ENCODE measurements around the gene AP4S1.
"Not testable (repeated sequence)": the region's sequence is repeated elsewhere in the genome, so short reads cannot be mapped to it uniquely, and the experiment has no call there.

The AP4S1 gene

DNA sequence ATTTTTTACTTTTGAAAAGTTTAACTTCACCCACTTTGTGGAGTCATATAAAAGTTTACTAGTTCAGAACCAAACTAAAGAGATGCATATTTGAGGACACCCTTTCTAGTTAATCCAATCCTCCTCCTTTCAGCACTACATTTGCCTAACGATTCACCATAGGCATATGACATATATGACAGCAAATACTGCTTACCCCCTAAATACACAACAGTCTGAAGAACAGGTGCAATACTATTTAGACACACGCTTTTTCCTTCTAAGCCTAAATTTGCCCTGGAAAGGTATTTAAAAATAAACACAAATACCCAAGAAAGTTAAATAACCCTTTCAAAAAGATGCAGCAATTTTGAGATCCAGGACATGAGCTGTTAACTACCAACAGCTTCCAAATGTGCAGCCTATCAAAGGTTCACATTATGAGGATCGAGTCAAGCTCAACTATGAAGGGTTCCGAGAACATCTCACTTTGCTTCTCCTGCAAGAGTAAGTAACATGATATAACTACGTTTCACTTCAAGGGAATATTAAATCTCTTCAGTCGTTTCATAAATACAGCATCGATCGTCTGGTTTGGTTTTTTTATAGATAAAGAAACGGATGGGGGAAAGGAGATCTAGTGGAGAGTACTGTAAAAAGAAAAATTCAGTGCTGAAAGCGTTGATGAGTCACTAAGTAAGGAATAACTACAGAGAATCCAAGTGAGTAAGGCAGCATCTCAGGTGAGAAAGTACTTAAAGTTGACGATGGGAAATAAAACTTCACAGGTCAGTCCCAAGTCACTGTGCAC, 677 bp upstream of the AP4S1 start:
- H3K4me1 Mint-ChIP-seq = peaks cover 47% of the 10 kb centered on the region
- peaks cover 41% of the 10 kb centered on the region for H3K36me3 Mint-ChIP-seq
- no peaks in the 10 kb centered on the region for H3K9me3 Mint-ChIP-seq
- peak overlapping the region; percentile 98 for H3K27ac Mint-ChIP-seq
- DNase-seq (ENCODE audit: low spot score in 2 of 2) (no peak), ATAC-seq (no peak)
- H3K4me3 Mint-ChIP-seq = peak overlapping the region; percentile 97

DNA sequence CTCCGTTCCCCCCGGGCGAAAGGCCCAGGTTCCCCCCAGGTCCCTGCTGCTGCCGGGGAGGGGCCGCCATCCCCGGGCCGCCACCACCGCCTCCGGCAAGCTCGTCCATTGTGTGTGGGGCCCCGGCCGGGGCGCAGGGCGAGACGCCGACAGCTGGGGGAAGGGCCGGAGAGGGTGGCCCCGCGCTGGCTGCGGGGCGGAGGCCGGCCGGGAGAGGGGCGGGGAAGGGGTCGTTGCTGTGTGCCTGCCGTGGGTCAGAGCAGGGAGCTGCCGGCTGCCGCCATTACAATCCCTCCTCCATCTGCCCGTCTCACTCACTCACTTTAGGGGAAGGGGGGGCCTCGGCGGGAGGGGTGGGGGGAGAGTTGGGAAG, 614 bp downstream of the AP4S1 start, which contains the start of gene STRN3:
TSS of gene STRN3 (minus strand) at position 303 of the 373 bp plus-strand sequence. CDS start at position 109, 194 bp downstream.
- H3K9me3 Mint-ChIP-seq = no peaks in the 10 kb centered on the region
- peak within 1 kb of the TSS; percentile 97 for H3K4me3 Mint-ChIP-seq
- H3K36me3 Mint-ChIP-seq = peaks cover 30% of the 10 kb centered on the region
- no peak for DNase-seq (ENCODE audit: low spot score in 2 of 2)
- ATAC-seq = no peak
- H3K27ac Mint-ChIP-seq = peak within 1 kb of the TSS; percentile 98
- H3K4me1 Mint-ChIP-seq = peaks cover 54% of the 10 kb centered on the region

DNA sequence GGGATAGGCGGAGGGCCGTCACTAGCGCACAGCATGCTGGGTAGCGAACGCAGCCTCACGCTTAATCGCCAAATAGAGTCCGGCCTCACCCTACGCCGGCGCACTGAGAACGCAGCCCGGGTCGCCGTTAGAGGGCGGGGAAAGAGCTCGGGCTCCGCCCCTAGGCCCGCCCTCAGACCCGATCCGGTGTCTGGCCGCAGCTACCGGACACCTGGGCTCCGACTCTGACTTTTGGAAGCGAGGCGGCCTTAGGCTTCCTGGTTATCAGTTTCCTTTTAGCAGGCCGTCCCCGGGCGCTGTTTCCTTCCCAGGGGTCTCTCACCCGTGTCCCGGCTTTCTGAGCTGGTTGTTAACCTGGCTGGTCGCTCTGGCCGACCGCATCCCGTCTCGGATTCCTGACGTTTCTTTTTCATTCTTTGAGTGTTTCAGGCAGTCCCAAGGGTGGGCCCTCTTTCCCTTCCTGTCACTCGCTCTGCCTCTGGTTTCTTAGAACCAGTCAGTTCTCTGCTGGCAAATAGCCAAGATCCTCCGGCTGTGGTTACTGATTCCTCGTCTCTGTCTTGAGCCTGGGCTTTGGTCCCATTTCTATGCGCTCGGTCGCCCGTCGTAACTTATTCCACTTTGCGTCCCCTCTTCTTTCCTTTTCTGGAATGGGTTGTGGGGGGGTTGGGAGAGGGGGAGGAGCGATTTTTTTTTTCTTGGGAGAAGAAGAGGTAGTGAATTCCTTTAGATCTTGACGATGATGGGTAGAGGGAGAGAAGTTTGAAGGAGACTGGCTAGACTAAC, 1.2 kb downstream of the AP4S1 start:
- Mint-ChIP-seq H3K4me3 (peak overlapping the region; percentile 97), H3K27ac (peak overlapping the region; percentile 98), H3K36me3 (peaks cover 26% of the 10 kb centered on the region), H3K4me1 (peaks cover 55% of the 10 kb centered on the region), H3K9me3 (no peaks in the 10 kb centered on the region)
- DNase-seq (ENCODE audit: low spot score in 2 of 2) = peak; percentile 83 to 95
- peak; percentile 94 for ATAC-seq

DNA sequence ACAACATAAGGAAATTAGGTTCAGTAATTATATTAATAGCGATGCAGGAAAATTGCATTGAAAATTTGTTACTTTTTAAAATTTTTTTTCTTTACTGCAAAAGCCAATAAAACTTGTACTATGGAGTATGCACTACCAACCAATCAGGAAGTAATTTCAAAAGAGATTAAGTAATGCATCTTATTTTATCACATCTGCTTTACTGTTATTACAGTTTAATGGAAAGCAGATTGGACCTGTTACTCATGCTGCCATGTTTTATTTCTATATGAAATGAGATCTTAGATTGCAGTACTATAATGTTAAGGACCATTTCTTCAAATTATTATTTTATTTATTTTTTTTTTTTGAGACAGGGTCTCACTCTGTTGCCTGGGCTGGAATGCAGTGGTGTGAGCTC, 2.4 kb downstream of the AP4S1 start:
- Mint-ChIP-seq H3K9me3 (no peaks in the 10 kb centered on the region), H3K27ac (no peak overlapping the region), H3K4me1 (peaks cover 56% of the 10 kb centered on the region), H3K4me3 (no peak overlapping the region), H3K36me3 (peaks cover 19% of the 10 kb centered on the region)
- DNase-seq (ENCODE audit: low spot score in 2 of 2) (no peak), ATAC-seq (no peak)

DNA sequence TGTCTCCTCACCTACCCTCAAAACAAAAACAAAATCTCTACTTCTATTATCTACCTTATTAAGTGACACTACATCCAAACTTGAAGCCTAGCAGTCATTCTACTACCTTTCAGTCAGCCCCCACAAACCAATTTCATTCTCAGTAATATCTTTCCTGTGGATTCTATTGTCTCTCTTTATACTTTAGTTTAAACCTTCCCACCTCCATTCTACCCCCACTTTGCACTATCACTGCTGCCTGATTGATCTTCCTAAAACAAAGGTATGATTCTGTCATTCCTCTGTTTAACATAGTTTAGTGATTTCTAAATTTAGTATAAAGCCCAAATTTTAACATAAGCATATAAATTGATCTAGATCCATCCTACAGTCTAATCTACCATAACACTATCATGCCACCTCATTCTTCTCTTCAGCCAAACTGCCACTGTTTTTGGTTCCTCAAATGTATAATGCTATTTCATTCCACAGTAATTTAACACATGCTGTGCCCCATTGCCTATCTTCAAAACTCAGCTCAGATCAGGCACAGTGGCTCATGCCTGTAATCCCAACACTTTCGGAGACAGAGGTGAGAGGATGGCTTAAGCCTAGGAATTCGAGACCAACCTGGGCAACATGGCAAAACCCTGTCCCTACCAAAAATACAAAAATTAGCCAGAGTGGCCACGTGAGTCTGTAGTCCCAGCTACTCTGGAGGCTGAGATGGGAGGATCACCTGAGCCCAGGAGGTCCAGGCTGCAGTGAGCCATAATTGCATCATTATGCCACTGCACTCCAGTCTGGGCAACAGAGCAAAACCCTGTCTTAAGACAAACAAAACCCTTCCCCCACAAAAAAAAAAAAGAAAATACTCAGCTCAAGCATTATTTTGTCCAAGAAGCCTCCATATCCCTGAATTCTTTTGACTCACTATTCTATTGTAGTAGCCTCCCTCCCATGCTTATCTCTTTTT, 3.8 kb downstream of the AP4S1 start:
- DNase-seq (ENCODE audit: low spot score in 2 of 2) (no peak), ATAC-seq (peak; percentile 31)
- H3K4me1 Mint-ChIP-seq = peaks cover 47% of the 10 kb centered on the region
- peak overlapping the region; percentile 0 for H3K4me3 Mint-ChIP-seq
- peaks cover 19% of the 10 kb centered on the region for H3K36me3 Mint-ChIP-seq
- H3K9me3 Mint-ChIP-seq = no peaks in the 10 kb centered on the region
- peak overlapping the region; percentile 9 for H3K27ac Mint-ChIP-seq

DNA sequence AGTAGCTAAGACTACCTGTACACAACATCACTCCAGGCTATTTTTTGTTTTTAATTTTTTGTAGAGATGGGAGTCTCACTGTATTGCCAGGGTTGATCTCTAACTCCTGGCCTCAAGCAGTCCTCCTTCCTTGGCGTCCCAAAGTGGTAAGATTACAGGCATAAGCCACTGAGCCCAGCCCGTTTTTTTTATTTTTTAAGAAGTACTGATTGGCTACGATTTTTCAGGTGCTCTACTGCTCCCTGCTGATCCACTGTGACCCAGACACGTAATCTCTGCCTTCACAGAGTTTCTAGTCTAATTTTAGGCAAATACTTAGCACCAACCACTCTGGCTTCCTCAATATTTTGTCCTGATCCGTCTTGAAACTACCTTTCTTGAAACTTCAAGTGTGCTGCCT, 5.0 kb downstream of the AP4S1 start:
- Mint-ChIP-seq H3K4me1 (peaks cover 37% of the 10 kb centered on the region), H3K9me3 (no peaks in the 10 kb centered on the region), H3K36me3 (peaks cover 11% of the 10 kb centered on the region), H3K4me3 (no peak overlapping the region), H3K27ac (peak overlapping the region; percentile 56)
- ATAC-seq (no peak), DNase-seq (ENCODE audit: low spot score in 2 of 2) (no peak)

DNA sequence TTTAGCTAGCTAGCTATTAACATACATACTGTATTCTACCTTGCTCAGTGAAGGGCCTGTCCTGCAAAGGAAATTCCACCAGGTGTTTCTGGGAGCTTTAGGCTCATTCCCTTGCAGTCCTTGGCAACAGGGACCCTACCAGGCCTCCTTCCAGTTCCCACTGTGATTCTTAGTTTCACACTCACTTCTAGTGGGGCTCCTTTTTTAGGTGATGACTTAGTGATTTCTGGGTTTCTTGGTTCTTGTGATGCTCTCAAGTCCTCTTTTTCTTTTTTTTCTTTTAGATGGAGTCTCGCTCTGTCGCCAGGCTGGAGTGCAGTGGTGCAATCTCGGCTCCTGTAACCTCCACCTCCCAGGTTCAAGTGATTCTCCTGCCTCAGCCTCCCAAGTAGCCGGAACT, 11.1 kb downstream of the AP4S1 start:
- Mint-ChIP-seq H3K4me3 (no peak overlapping the region), H3K27ac (no peak overlapping the region), H3K4me1 (peaks cover 4% of the 10 kb centered on the region), H3K36me3 (no peaks in the 10 kb centered on the region), H3K9me3 (no peaks in the 10 kb centered on the region)
- no peak for DNase-seq (ENCODE audit: low spot score in 2 of 2)
- no peak for ATAC-seq

DNA sequence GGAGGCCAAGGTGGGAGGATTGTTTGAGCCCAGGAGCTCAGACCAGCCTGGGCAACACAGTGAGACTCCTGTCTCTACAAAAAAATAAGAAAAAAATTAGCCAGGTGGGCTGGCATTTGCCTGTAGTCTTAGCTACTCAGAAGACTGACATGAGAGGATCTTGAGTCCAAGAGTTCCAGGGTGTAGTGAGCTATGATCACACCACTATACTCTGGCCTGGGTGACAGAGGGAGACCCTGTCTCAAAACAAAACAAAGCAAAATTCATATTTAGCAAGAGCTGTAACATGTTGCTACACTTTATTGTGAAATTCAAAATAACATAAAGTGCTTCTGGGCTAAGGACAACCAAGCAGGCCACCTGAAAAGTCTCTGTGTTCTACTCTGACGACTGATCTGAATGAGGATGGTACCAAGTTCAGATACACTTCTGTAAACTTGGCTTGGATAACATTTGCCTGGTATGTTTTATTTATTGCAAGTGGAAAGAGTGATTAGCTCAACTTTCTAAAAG, 12.3 kb downstream of the AP4S1 start:
- ATAC-seq (no peak), DNase-seq (ENCODE audit: low spot score in 2 of 2) (no peak)
- H3K9me3 Mint-ChIP-seq = no peaks in the 10 kb centered on the region
- H3K36me3 Mint-ChIP-seq = no peaks in the 10 kb centered on the region
- H3K4me1 Mint-ChIP-seq = no peaks in the 10 kb centered on the region
- H3K4me3 Mint-ChIP-seq = no peak overlapping the region
- no peak overlapping the region for H3K27ac Mint-ChIP-seq

DNA sequence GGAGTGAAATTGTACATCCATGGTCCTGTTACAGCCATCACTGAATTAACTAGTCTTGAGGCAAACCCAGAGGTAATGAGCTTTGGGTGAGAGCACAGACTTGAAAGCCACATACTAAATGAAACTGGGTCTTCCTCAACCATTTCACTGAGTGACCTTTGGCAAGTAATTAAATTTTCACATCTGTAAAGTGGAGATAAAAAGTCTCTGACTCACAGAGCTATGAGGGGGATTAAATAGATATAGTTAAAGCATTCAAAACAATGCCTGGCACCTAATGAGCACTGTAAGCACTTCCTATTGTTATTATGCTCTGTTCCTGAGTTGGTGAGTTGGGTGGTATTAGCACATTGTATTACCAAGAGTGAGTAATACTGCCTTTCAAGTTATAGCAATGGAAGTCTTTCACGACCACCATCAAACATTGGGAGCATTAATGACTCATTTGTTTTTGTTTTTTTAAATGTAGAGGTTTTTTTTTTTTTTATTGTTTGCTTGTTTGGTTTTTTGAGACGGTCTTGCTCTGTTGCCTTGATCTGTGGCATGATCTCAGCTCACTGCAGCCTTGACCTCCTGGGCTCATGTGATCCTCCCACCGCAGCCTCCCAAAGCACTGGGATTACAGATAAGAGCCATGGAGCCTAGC, 13.2 kb downstream of the AP4S1 start:
- Mint-ChIP-seq H3K4me1 (no peaks in the 10 kb centered on the region), H3K4me3 (no peak overlapping the region), H3K27ac (no peak overlapping the region), H3K36me3 (no peaks in the 10 kb centered on the region), H3K9me3 (no peaks in the 10 kb centered on the region)
- DNase-seq (ENCODE audit: low spot score in 2 of 2) = no peak
- ATAC-seq = no peak

DNA sequence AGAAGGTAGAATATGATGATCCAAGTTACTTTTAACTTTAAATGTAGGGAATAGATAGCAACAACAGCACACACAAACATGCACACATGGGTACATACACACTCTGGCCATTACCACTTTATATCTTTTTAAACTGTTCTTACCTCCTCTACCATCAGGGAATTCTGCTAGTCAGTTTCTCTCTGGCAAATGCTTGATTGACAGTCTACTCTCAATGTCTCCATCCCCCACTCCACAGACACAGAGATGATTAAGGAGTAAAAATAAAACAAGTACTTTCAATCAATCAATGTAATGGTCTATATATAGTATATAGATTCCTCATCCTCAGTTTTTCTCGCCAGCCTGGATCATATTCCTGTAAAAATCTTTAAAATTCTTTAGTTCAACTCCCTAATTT, 16.9 kb downstream of the AP4S1 start:
- H3K4me3 Mint-ChIP-seq = no peak overlapping the region
- H3K27ac Mint-ChIP-seq = no peak overlapping the region

DNA sequence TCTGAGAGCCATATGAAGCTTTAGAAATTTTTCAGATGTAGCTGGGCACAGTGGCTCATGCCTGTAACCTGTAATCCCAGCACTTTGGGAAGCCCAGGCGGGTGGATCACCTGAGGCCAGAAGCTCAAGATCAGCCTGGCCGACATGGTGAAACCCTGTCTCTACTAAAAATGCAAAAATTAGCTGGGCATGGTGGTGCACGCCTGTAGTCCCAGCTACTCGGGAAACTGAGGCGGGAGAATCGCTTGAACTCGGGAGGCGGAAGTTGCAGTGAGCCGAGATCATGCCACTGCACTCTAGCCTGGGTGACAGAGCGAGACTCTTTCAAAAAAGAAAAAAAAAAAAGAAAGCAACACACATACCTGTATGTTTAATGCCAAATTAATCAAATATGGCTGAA, 17.4 kb downstream of the AP4S1 start:
- not testable (repeated sequence) for H3K4me3 Mint-ChIP-seq; H3K4me1 Mint-ChIP-seq; H3K9me3 Mint-ChIP-seq; H3K36me3 Mint-ChIP-seq; ATAC-seq; H3K27ac Mint-ChIP-seq; DNase-seq (ENCODE audit: low spot score in 2 of 2)

More for the DNA sequence above, 16.9 kb downstream of the AP4S1 start:
- DNase-seq (ENCODE audit: low spot score in 2 of 2) (no peak), ATAC-seq (no peak)
- Mint-ChIP-seq H3K36me3 (no peaks in the 10 kb centered on the region), H3K4me1 (no peaks in the 10 kb centered on the region), H3K9me3 (no peaks in the 10 kb centered on the region)

DNA sequence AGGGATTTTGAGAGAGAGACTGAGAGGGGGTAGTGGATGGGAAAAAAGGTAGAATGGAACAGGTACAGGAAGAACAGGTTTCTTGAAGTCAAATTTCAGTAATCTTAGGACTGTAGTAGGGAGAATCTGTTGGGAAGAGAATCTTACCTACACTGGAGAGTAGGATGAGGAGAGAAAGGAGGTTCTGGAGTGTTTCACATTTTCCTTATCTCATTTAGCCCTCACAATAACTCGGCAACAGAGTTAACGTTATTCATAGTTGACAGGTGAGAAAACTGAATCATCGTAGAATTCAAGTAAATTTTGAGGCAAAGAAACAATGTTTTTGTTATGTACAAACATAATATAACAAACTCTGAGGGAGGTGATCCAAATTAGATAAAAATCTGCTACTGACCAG, 17.9 kb downstream of the AP4S1 start:
- DNase-seq (ENCODE audit: low spot score in 2 of 2) (no peak), ATAC-seq (no peak)
- H3K4me3 Mint-ChIP-seq = no peak overlapping the region
- no peaks in the 10 kb centered on the region for H3K4me1 Mint-ChIP-seq
- H3K27ac Mint-ChIP-seq = no peak overlapping the region
- no peaks in the 10 kb centered on the region for H3K36me3 Mint-ChIP-seq
- no peaks in the 10 kb centered on the region for H3K9me3 Mint-ChIP-seq

DNA sequence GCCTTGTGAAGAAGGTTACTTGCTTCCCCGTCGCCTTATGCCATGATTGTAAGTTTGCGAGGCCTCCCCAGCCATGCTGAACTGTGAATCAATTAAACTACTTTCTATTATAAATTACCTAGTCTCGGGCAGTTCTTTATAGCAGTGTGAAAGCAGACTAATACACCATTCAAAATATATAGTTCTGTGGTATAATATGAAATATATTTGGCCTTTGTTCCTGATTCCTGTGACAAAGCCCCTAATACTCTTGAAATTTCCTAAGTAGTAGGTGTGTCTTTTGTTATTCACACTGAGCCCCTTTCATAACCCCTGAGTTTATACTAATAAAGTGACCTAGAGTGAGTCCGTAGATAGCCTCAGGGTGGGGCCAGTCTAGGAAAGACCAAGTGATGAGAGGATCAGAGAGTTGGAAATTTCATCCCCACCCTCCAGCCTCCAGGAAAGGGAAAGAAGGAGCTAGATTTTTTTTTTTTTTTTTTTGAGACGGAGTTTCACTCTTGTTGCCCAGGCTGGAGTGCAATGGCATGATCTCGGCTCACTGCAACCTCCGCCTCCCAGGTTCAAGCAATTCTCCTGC, 20.1 kb downstream of the AP4S1 start:
- DNase-seq (ENCODE audit: low spot score in 2 of 2) (no peak), ATAC-seq (no peak)
- Mint-ChIP-seq H3K27ac (no peak overlapping the region), H3K36me3 (no peaks in the 10 kb centered on the region), H3K4me3 (no peak overlapping the region), H3K9me3 (no peaks in the 10 kb centered on the region), H3K4me1 (no peaks in the 10 kb centered on the region)

DNA sequence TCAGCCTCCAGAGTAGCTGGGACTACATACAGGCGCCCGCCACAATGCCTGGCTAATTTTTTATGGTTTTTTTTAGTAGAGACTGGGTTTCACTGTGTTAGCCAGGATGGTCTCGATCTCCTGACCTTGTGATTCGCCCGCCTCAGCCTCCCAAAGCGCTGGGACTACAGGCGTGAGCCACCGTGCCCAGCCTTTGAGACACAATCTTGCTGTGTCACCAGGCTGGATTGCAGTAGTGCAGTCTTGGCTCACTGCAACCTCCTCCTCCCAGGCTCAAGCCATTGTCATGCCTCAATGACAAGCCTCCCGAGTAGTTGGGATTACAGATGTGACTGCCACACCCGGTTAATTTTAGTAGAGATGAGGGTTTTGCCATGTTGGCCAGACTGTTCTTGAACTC, 22.1 kb downstream of the AP4S1 start:
- Mint-ChIP-seq H3K27ac (no peak overlapping the region), H3K4me3 (no peak overlapping the region), H3K9me3 (no peaks in the 10 kb centered on the region), H3K36me3 (no peaks in the 10 kb centered on the region), H3K4me1 (no peaks in the 10 kb centered on the region)
- ATAC-seq = no peak
- DNase-seq (ENCODE audit: low spot score in 2 of 2) = no peak

All from stimulated activated effector memory CD8-positive, alpha-beta T cell treated with anti-CD3 and anti-CD28 coated beads, Interleukin-12 subunit alpha, Interleukin-12 subunit beta, amount 100 ng/mL, for 72 hours (primary cell).